NCI-H748 (cell line): ENCODE data around the gene QRICH2.
"Not testable (repeated sequence)": the region's sequence is repeated elsewhere in the genome, so short reads cannot be mapped to it uniquely, and the experiment has no call there.

ENCODE experiments used
- DNase-seq: peaks from one replicate; lab custom pipeline; 2025; ENCODE audit not compliant: unreplicated experiment; lab: John Stamatoyannopoulos, UW

QRICH2 gene

DNA sequence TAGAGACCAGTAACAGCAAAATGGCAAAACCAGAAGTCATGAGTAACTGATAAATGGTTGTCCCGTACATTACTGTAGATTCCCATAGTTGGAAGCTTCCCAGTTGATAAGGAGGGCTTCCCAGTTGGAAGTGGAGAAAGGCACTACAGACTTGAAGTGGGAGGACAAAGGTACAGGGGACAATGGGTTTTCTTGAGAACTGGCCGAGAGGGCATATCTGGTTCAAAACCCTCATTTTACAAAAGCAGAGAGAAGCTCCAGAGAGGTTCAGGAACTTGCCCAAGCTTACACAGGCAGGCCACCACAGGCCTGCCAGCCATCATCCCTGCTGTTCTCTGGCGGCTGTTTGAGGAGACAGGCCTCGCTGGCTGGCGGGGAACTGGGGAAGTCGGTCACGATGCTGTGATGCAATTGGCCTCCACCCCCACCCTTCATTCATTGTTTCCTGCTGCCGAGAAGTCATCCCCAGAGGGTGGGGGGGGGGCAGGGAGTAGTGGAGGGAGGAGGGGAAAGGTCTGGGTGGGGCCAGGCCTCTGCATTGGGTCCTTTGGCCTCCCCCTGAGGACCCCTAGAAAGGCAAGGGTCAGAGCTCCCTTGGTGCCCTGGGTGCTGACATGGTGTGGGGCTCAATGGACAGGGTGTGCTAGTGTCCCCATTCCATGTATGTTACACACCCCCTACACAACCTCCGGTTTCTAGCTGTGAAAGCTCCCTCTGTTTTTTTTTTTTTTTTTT, 39.9 kb downstream of the QRICH2 start:
- no peak for DNase-seq

GRCh38 chr17:76267581-76268001, 40.5 kb downstream of the QRICH2 start:
- DNase-seq = not testable (repeated sequence)

GRCh38 chr17:76267051-76267576, 41.0 kb downstream of the QRICH2 start:
- DNase-seq = no peak

DNA sequence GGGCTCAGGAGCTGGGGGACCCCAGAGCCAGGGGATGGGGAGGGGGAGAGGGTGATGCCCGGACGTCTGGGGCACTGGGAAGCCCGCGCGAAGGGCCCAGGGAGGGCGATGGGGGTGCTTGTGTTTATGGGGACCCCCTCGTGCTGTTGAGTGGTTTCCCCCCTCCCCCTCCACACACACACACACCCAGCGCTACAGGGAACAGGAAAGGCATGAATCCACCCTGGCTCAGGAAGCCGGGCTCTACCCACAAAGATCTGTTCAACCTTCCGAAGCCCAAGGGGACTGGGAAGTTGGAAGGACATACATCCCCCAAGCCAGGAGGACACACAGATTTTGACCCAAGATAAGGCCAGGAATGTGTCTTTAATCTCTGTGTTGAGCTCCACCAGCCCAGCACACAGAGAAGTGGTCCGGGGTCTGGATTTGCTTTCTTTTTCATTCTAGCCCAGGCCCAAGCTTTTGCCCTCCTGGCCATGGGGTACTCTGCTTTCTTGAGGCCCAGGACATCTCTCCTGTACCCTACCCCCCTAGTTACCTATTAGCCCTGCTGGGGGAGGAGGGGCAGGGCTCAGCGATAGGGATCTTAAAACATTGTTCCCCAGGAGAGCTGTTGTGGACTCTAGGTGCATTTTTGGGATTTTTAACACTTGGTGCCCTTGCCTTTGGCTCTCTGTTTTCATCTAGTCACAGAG, 41.7 kb downstream of the QRICH2 start:
- DNase-seq = no peak

DNA sequence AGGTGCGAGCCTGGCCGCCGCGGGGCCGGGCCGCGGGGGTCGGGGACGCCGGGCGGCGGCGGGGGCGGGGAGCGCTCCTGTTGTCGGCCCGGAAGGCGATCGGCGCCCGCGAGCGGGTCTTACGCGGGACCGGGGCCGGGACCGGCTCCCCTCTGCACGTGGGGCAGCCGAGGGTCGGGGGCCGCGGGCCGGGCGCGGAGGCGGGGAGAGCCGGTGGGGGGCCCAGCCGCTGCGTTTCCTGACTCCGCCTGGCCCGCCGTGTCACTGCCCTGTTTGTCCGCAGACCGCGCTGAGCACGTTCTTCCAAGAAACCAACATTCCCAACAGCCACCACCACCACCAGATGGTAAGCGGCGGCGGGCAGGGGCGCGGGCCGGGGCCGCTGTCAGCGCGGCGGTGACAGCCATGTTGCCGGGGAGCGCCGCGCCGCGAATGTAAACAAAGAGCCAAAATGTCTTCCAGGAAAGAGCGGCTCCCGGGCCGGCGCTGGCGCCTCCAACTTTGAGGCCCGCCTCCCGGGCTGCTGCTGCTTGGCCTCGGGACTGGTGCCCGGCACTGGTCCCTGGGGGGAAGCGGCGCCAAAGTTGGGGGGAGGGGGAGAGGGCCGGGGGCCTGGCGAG, 42.3 kb downstream of the QRICH2 start:
- DNase-seq = peak; percentile 39

DNA sequence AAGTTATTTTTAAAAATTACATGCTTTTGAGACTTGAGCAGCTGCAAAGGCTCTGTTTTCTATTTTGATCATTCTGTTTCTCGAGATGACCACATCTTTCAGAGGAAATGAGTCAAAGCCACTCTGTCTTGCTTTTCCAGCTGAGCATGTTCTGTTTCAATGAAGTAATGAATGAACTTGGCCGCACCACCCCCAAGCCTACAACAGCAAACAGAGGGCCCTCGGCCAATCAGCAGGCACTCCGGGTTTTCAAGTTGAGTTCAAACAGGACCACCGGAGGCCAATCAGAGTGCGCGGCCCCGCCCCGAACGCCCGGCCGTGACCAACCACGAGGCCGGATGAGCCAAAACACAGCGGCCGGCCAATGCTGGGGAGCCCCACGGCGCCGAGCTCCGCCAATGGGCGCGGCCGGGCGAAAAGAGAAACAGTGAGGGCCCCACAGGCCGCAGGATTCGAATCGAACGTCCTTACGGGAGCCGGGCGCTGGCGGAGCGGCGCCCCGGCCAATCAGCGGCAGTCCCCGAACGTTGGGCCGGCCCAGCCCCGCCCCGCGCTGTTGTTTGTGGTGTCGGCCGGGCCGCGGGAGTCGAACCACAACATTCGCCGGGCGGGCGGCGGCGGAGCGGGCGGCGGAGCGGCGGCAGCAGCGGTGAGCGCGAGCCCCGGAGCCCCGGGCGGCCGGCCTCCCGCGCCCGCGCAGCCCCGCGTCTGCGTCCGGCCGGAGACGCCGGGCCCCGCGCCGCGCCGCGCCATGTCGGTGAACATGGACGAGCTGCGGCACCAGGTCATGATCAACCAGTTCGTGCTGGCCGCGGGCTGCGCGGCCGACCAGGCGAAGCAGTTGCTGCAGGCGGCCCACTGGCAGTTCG, 43.1 kb downstream of the QRICH2 start, which contains the start of gene UBALD2:
TSS of gene UBALD2 (plus strand) at position 594 of the 869 bp plus-strand sequence. CDS start at position 752, 158 bp downstream.
- DNase-seq = peak; percentile 97

DNA sequence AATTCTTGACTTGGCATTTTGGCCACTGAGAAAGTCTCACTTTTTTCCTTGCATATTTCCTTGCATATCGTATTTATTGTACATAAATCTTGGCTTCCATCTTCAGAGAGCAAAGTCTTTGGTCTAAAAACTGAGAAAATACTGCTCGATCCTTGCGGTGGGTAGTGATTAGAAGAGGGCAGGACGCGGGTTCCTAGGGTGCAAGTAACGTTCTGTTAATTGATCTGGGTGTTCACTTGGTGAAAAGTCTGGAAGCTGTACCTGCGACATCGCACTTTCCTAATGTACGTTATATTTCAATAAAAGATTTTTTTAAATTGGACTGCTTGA, 43.7 kb downstream of the QRICH2 start:
- no peak for DNase-seq

GRCh38 chr17:76263896-76264295, 44.2 kb downstream of the QRICH2 start:
- no peak for DNase-seq

GRCh38 chr17:76262732-76263344, 45.2 kb downstream of the QRICH2 start:
- no peak for DNase-seq

- DNase-seq = no peak
Measured at GRCh38 chr17:76261421-76262215, 46.5 kb downstream of the QRICH2 start.

DNA sequence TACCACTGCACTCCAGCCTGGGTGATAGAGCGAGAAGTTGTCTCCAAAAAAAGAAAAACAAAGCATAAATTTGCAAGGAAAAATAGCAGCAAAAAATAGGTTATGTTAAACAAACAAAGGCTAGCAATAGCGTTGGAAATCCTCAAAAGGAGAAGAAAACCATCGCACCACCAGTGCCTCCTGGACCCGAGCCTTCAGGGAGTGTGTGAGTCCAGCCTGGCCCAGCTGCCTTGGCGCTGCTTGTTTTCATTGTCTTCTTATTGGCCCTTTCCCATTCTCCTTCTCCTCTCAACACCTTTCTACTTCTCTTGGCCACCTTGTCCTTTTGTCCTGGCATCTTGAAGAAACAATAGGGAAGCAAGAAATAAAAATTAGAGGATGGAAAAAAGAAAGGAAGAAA, 47.4 kb downstream of the QRICH2 start:
- DNase-seq = no peak

GRCh38 chr17:76260220-76260619, 47.9 kb downstream of the QRICH2 start:
- DNase-seq = no peak

GRCh38 chr17:76256430-76257050, 51.5 kb downstream of the QRICH2 start:
- not testable (repeated sequence) for DNase-seq

DNA sequence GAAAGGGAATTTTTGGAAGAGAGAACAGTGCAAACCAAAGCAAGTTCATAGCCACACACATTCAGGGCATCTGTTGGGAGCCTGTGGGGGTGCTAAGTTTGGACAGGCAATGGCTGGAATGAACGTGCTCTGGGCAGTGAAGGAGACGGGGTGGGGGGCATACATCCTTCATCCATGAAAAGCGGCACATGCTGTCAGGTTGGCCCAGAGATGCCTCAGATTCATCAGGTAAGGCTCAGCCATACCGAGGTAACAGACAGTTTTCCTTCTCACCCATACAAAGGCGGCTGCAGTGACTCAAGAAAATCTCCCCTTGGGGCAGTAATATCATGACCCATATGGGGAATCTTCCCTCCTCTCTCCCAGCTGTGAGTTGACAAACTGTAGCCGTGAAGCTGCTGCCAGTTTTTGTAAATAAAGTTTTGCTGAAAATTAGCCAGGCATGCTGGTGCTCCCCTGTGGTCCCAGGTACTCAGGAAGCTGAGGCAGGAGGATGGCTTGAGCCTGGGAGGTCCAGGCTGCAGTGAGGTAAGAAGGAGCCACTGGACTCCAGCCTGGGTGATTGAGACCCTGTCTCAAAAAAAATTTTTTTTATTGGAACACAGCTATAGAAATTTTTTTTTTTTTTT, 52.2 kb downstream of the QRICH2 start:
- DNase-seq = no peak

DNA sequence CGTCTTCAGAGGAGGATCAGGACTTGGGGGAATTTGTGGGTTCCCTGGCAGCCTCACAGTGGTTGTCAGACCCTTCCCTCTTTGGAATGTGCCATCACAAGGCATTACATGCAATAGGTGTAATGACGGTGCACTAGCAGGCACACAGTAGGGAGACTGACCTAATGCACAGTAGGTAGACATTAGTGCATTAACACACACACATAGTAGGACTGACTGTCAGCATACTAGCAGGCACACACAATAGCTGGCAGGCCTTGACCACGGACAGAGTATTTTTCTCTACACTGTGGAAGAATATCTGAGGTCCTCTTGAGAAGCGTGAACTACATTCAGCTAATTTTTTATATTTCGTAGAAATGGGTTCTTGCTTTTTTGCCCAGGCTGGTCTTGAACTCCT, 53.8 kb downstream of the QRICH2 start:
- DNase-seq = no peak

DNA sequence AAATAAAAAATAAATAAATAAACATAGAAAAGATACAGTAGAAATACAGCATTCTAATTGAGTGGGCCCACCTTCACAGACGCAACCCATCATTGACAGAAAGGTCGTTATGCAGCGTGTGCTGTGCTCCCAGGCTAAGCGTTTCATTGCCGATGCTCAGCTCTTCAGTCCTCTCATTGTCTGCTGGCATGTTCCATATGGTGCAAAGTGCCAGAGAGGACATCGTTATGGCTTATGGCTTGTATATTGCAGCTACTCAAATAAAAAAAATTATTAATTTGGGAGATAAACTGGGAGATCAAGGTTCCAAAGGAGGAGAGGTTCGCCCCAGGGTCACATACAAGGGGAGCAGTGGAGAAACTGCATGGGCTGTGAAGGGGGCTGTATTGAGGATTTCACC, 54.2 kb downstream of the QRICH2 start:
- no peak for DNase-seq

DNA sequence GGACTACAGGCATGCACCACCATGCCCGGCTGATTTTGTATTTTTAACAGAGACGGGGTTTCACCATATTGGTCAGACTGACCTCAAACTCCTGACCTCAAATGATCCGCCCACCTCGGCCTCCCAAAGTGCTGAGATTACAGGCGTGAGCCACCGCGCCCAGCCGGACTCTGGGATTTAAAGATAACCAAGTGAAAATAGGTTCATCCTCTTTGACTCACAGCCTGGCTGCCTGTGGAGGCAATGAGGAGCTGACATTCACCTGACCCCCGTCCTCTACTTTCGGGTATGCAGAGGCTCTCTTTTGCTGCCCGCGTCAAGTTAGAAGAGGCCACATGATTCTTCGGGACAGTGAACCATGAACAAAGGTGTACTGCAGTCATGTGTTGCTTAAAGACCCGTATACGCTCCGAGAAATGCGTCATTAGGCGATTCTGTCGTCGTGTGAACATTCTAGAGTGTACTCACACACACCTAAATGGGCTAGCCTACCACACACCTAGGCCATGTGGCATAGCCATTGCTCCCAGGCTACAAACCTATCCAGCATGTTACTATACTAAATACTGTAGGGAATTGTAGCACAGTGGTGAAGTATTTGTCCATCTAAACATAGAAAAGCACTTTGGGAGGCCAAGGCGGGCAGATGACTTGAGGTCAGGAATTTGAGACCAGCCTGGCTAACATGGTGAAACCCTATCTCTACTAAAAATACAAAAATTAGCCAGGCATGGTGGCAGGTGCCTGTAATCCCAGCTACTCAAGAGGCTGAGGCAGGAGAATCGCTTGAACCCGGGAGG, 54.9 kb downstream of the QRICH2 start:
- DNase-seq = not testable (repeated sequence)
